ENCODE measurements around the gene PMIS2. TPM values are rescaled to one million over a fixed set of nuclear protein-coding genes. Genes with fewer than 3 reads are reported as not detected.
A peak's percentile ranks its signal among the peaks of the same experiment; 100 is the strongest.

Gene PMIS2
- polyA plus RNA-seq, 4 donors, result not detected

- Histone ChIP-seq H3K27me3 (ENCODE audit: control insufficient read depth in 3 of 3, insufficient read depth in 3 of 3, low read length in 3 of 3) (no peaks in the 10 kb centered on the region), H3K36me3 (ENCODE audit: control insufficient read depth in 3 of 3, insufficient read depth in 2 of 3, low read depth in 1 of 3, low read length in 3 of 3) (peaks cover 0 to 53% (median 5%) of the 10 kb centered on the region in 3 donors), H3K9me3 (ENCODE audit: control insufficient read depth in 2 of 2, insufficient read depth in 1 of 2, low read depth in 1 of 2, low read length in 1 of 2) (no peaks in the 10 kb centered on the region), H3K4me3 (ENCODE audit: low read depth in 1 of 3, low read length in 3 of 3) (no peak overlapping the region), H3K4me1 (ENCODE audit: control insufficient read depth in 3 of 3, insufficient read depth in 2 of 3, low read depth in 1 of 3, low read length in 2 of 3) (no peaks in the 10 kb centered on the region), H3K27ac (ENCODE audit: low read depth in 1 of 3, low read length in 2 of 3) (no peak overlapping the region)
- WGBS, 3 donors, result 91 to 92% (median 91%) methylated on average over 13 to 17 of the region's 17 CpGs
- no peak for DNase-seq
- FAIRE-seq, result no peak
Measured at GRCh38 chr19:35620001-35620400, 34.0 kb downstream of the PMIS2 start.

- no peaks in the 10 kb centered on the region for H3K4me1 ChIP-seq (ENCODE audit: control insufficient read depth in 3 of 3, insufficient read depth in 2 of 3, low read depth in 1 of 3, low read length in 2 of 3)
- 94 to 96% (median 96%) methylated on average over 9 of the region's 9 CpGs for WGBS, 3 donors
- H3K36me3 ChIP-seq (ENCODE audit: control insufficient read depth in 3 of 3, insufficient read depth in 2 of 3, low read depth in 1 of 3, low read length in 3 of 3), result peaks cover 0 to 48% (median 5%) of the 10 kb centered on the region in 3 donors
- DNase-seq, result no peak
- no peaks in the 10 kb centered on the region for H3K9me3 ChIP-seq (ENCODE audit: control insufficient read depth in 2 of 2, insufficient read depth in 1 of 2, low read depth in 1 of 2, low read length in 1 of 2)
- H3K27me3 ChIP-seq (ENCODE audit: control insufficient read depth in 3 of 3, insufficient read depth in 3 of 3, low read length in 3 of 3), result no peaks in the 10 kb centered on the region
- H3K27ac ChIP-seq (ENCODE audit: low read depth in 1 of 3, low read length in 2 of 3), result no peak overlapping the region
- H3K4me3 ChIP-seq (ENCODE audit: low read depth in 1 of 3, low read length in 3 of 3), result no peak overlapping the region
- FAIRE-seq, result no peak
Measured at GRCh38 chr19:35621708-35622107, 35.7 kb downstream of the PMIS2 start.

GRCh38 chr19:35622750-35623149, 36.8 kb downstream of the PMIS2 start:
- Histone ChIP-seq H3K36me3 (ENCODE audit: control insufficient read depth in 3 of 3, insufficient read depth in 2 of 3, low read depth in 1 of 3, low read length in 3 of 3) (peaks cover 0 to 39% (median 4%) of the 10 kb centered on the region in 3 donors), H3K4me3 (ENCODE audit: low read depth in 1 of 3, low read length in 3 of 3) (no peak overlapping the region), H3K27me3 (ENCODE audit: control insufficient read depth in 3 of 3, insufficient read depth in 3 of 3, low read length in 3 of 3) (no peaks in the 10 kb centered on the region), H3K4me1 (ENCODE audit: control insufficient read depth in 3 of 3, insufficient read depth in 2 of 3, low read depth in 1 of 3, low read length in 2 of 3) (no peaks in the 10 kb centered on the region), H3K9me3 (ENCODE audit: control insufficient read depth in 2 of 2, insufficient read depth in 1 of 2, low read depth in 1 of 2, low read length in 1 of 2) (no peaks in the 10 kb centered on the region), H3K27ac (ENCODE audit: low read depth in 1 of 3, low read length in 2 of 3) (no peak overlapping the region)
- FAIRE-seq (no peak), DNase-seq (no peak)
- WGBS, 3 donors, result 90 to 97% (median 92%) methylated on average over 11 to 13 of the region's 13 CpGs

GRCh38 chr19:35623327-35624010, 37.5 kb downstream of the PMIS2 start:
- DNase-seq, result no peak
- H3K4me3 ChIP-seq (ENCODE audit: low read depth in 1 of 3, low read length in 3 of 3), result no peak overlapping the region
- H3K9me3 ChIP-seq (ENCODE audit: control insufficient read depth in 2 of 2, insufficient read depth in 1 of 2, low read depth in 1 of 2, low read length in 1 of 2), result no peaks in the 10 kb centered on the region
- H3K27me3 ChIP-seq (ENCODE audit: control insufficient read depth in 3 of 3, insufficient read depth in 3 of 3, low read length in 3 of 3), result no peaks in the 10 kb centered on the region
- no peaks in the 10 kb centered on the region for H3K4me1 ChIP-seq (ENCODE audit: control insufficient read depth in 3 of 3, insufficient read depth in 2 of 3, low read depth in 1 of 3, low read length in 2 of 3)
- FAIRE-seq, result no peak
- 90 to 93% (median 91%) methylated on average over 6 of the region's 6 CpGs for WGBS, 3 donors
- H3K27ac ChIP-seq (ENCODE audit: low read depth in 1 of 3, low read length in 2 of 3), result no peak overlapping the region
- H3K36me3 ChIP-seq (ENCODE audit: control insufficient read depth in 3 of 3, insufficient read depth in 2 of 3, low read depth in 1 of 3, low read length in 3 of 3), result peaks cover 0 to 34% (median 2%) of the 10 kb centered on the region in 3 donors

GRCh38 chr19:35628264-35628564, 42.2 kb downstream of the PMIS2 start:
- H3K27ac ChIP-seq (ENCODE audit: low read depth in 1 of 3, low read length in 2 of 3), result peak overlapping the region; percentile 74 to 98 (median 97)
- H3K4me1 ChIP-seq (ENCODE audit: control insufficient read depth in 3 of 3, insufficient read depth in 2 of 3, low read depth in 1 of 3, low read length in 2 of 3), result no peaks in the 10 kb centered on the region
- no peaks in the 10 kb centered on the region for H3K9me3 ChIP-seq (ENCODE audit: control insufficient read depth in 2 of 2, insufficient read depth in 1 of 2, low read depth in 1 of 2, low read length in 1 of 2)
- FAIRE-seq (no peak), DNase-seq (no peak)
- H3K4me3 ChIP-seq (ENCODE audit: low read depth in 1 of 3, low read length in 3 of 3), result peak overlapping the region; percentile 70 to 86 (median 72)
- 10 to 19% (median 18%) methylated on average over 9 of the region's 9 CpGs for WGBS, 3 donors
- H3K27me3 ChIP-seq (ENCODE audit: control insufficient read depth in 3 of 3, insufficient read depth in 3 of 3, low read length in 3 of 3), result no peaks in the 10 kb centered on the region
- H3K36me3 ChIP-seq (ENCODE audit: control insufficient read depth in 3 of 3, insufficient read depth in 2 of 3, low read depth in 1 of 3, low read length in 3 of 3), result peaks cover 6 to 29% (median 7%) of the 10 kb centered on the region in 3 donors

- peak within 1 kb of the TSS; percentile 74 to 98 (median 97) for H3K27ac ChIP-seq (ENCODE audit: low read depth in 1 of 3, low read length in 2 of 3)
- WGBS, 3 donors, result 0 to 1% (median 0%) methylated on average over 56 of the region's 56 CpGs
- H3K36me3 ChIP-seq (ENCODE audit: control insufficient read depth in 3 of 3, insufficient read depth in 2 of 3, low read depth in 1 of 3, low read length in 3 of 3), result peaks cover 7 to 34% (median 9%) of the 10 kb centered on the region in 3 donors
- H3K4me1 ChIP-seq (ENCODE audit: control insufficient read depth in 3 of 3, insufficient read depth in 2 of 3, low read depth in 1 of 3, low read length in 2 of 3), result no peaks in the 10 kb centered on the region
- peak within 1 kb of the TSS; percentile 72 to 86 (median 82) for H3K4me3 ChIP-seq (ENCODE audit: low read depth in 1 of 3, low read length in 3 of 3)
- H3K27me3 ChIP-seq (ENCODE audit: control insufficient read depth in 3 of 3, insufficient read depth in 3 of 3, low read length in 3 of 3), result no peaks in the 10 kb centered on the region
- no peak for FAIRE-seq
- H3K9me3 ChIP-seq (ENCODE audit: control insufficient read depth in 2 of 2, insufficient read depth in 1 of 2, low read depth in 1 of 2, low read length in 1 of 2), result no peaks in the 10 kb centered on the region
- peak; percentile 99 for DNase-seq
Measured at GRCh38 chr19:35628565-35629331, 42.8 kb downstream of the PMIS2 start, which contains the start of gene RBM42. Gene RBM42 (plus strand): TSS chr19:35629036. CDS start chr19:35629154, 118 bp downstream.

GRCh38 chr19:35629332-35629633, 43.3 kb downstream of the PMIS2 start:
- FAIRE-seq (no peak), DNase-seq (no peak)
- Histone ChIP-seq H3K27ac (ENCODE audit: low read depth in 1 of 3, low read length in 2 of 3) (peak overlapping the region; percentile 71 to 98 (median 75)), H3K4me3 (ENCODE audit: low read depth in 1 of 3, low read length in 3 of 3) (peak overlapping the region; percentile 72 to 86 (median 82)), H3K36me3 (ENCODE audit: control insufficient read depth in 3 of 3, insufficient read depth in 2 of 3, low read depth in 1 of 3, low read length in 3 of 3) (peaks cover 13 to 39% (median 13%) of the 10 kb centered on the region in 3 donors), H3K9me3 (ENCODE audit: control insufficient read depth in 2 of 2, insufficient read depth in 1 of 2, low read depth in 1 of 2, low read length in 1 of 2) (no peaks in the 10 kb centered on the region), H3K27me3 (ENCODE audit: control insufficient read depth in 3 of 3, insufficient read depth in 3 of 3, low read length in 3 of 3) (no peaks in the 10 kb centered on the region), H3K4me1 (ENCODE audit: control insufficient read depth in 3 of 3, insufficient read depth in 2 of 3, low read depth in 1 of 3, low read length in 2 of 3) (no peaks in the 10 kb centered on the region)
- 2 to 5% (median 3%) methylated on average over 15 of the region's 15 CpGs for WGBS, 3 donors

GRCh38 chr19:35633727-35634440, 47.9 kb downstream of the PMIS2 start:
- Histone ChIP-seq H3K27ac (ENCODE audit: low read depth in 1 of 3, low read length in 2 of 3) (no peak overlapping the region), H3K36me3 (ENCODE audit: control insufficient read depth in 3 of 3, insufficient read depth in 2 of 3, low read depth in 1 of 3, low read length in 3 of 3) (peaks cover 19 to 80% (median 20%) of the 10 kb centered on the region in 3 donors), H3K27me3 (ENCODE audit: control insufficient read depth in 3 of 3, insufficient read depth in 3 of 3, low read length in 3 of 3) (no peaks in the 10 kb centered on the region), H3K9me3 (ENCODE audit: control insufficient read depth in 2 of 2, insufficient read depth in 1 of 2, low read depth in 1 of 2, low read length in 1 of 2) (no peaks in the 10 kb centered on the region), H3K4me3 (ENCODE audit: low read depth in 1 of 3, low read length in 3 of 3) (no peak overlapping the region), H3K4me1 (ENCODE audit: control insufficient read depth in 3 of 3, insufficient read depth in 2 of 3, low read depth in 1 of 3, low read length in 2 of 3) (no peaks in the 10 kb centered on the region)
- WGBS, 3 donors, result 93 to 96% (median 93%) methylated on average over 19 to 29 of the region's 29 CpGs
- no peak for FAIRE-seq
- DNase-seq, result no peak

Data from small intestine (tissue), 7 donors.